Endothelial cell of umbilical vein (primary cell): ENCODE measurements around the gene KIAA1614. TPM values are rescaled to one million over a fixed set of nuclear protein-coding genes. Genes with fewer than 3 reads are reported as not detected.

Experiments
- BruUV-seq: library from RNA; stranded (reverse); fragments of 400-500 nt; replicated peaks from 2 replicates; lab custom pipeline; 2021; lab: Mats Ljungman, UMichigan
- CTCF ChIA-PET: fragments of 300-600, 350-600 bp; sonication (Branson Sonifier 250); formaldehyde crosslinking; loops from one replicate; lab custom pipeline; 2021; ENCODE audit warnings: antibody characterized with exemption, inconsistent platforms; lab: Charles Lee
- POLR2A ChIA-PET: fragments of 300-600, 350-600 bp; sonication (Branson Sonifier 250); formaldehyde crosslinking; loops from one replicate; lab custom pipeline; 2021; ENCODE audit warnings: antibody characterized with exemption, inconsistent platforms; lab: Charles Lee
- DNase-seq: peaks from one replicate; pipeline ENCODE4 v3.0.0-alpha.2; 2011; ENCODE audit warnings: low read depth, low spot score
- FAIRE-seq: peaks from 2 replicates; lab custom pipeline; 2011; peaks lifted over from hg19 to GRCh38; lab: Jason Lieb, UNC
- H2AFZ ChIP-seq: 2 replicates; pipeline ENCODE4 v1.6.0; 2012; ENCODE audit warnings: low read depth, low read length, control low read depth, inconsistent platforms
- H3K27ac ChIP-seq: 2 replicates; pipeline ENCODE4 v1.5.1; 2011; ENCODE audit warnings: low read depth, mild to moderate bottlenecking, control low read depth, low read length, moderate library complexity; ENCODE audit not compliant: insufficient read depth
- H3K27me3 ChIP-seq, 2 experiments: 2 replicates each; pipeline versions ENCODE4 v1.6.0 to v1.6.1; 2011; ENCODE audit warnings: low read length in 2 of 2, mixed read lengths in 1 of 2; ENCODE audit not compliant: control insufficient read depth in 2 of 2, insufficient read depth in 2 of 2
- H3K36me3 ChIP-seq, 2 experiments: 2 replicates in 1 of 2; 3 replicates in 1 of 2; pipeline ENCODE4 v1.5.1; 2011; ENCODE audit warnings: low read length in 2 of 2, mild to moderate bottlenecking in 1 of 2, moderate library complexity in 1 of 2; ENCODE audit not compliant: control insufficient read depth in 2 of 2, insufficient read depth in 2 of 2; ENCODE audit errors: extremely low read depth in 1 of 2
- H3K4me1 ChIP-seq: 3 replicates; pipeline ENCODE4 v1.5.1; 2011; ENCODE audit warnings: mild to moderate bottlenecking, low read length; ENCODE audit not compliant: control insufficient read depth, insufficient read depth; ENCODE audit errors: extremely low read depth
- H3K4me2 ChIP-seq: 2 replicates; pipeline ENCODE4 v1.6.1; 2011; ENCODE audit warnings: low read length, control low read depth, mixed read lengths; ENCODE audit not compliant: insufficient read depth
- H3K4me3 ChIP-seq, 3 experiments: fragments of 200-600 bp in 1 of 3; sonication (generic), shearing (Covaris generic) in 1 of 3; replicated peaks in 1 of 3; 2 replicates each; pipeline ENCODE4 v1.5.1; 2011 to 2016; ENCODE audit warnings: control low read depth in 3 of 3, low read length in 3 of 3, mild to moderate bottlenecking in 2 of 3, inconsistent platforms in 1 of 3, low read depth in 1 of 3, moderate library complexity in 1 of 3; ENCODE audit not compliant: insufficient read depth in 1 of 3
- H3K79me2 ChIP-seq: 2 replicates; pipeline ENCODE4 v1.6.0; 2012; ENCODE audit warnings: low read length, inconsistent platforms; ENCODE audit not compliant: control insufficient read depth, insufficient read depth
- H3K9ac ChIP-seq: replicated peaks from 2 replicates; pipeline ENCODE3; 2011; ENCODE audit warnings: low read length, control low read depth; ENCODE audit not compliant: insufficient read depth; ENCODE audit errors: extremely low read depth
- H3K9me1 ChIP-seq: replicated peaks from 3 replicates; pipeline ENCODE4 v1.6.0; 2011; ENCODE audit warnings: mild to moderate bottlenecking, low read length; ENCODE audit not compliant: control insufficient read depth, insufficient read depth; ENCODE audit errors: extremely low read depth
- H3K9me3 ChIP-seq: replicated peaks from 2 replicates; pipeline ENCODE4 v1.5.1; 2012; ENCODE audit warnings: low read length, inconsistent platforms; ENCODE audit not compliant: control insufficient read depth, insufficient read depth
- H4K20me1 ChIP-seq: replicated peaks from 2 replicates; pipeline ENCODE3; 2011; ENCODE audit warnings: mild to moderate bottlenecking, low read length; ENCODE audit not compliant: control insufficient read depth, insufficient read depth; ENCODE audit errors: extremely low read depth
- CTCF ChIP-seq, 2 donors: IDR thresholded peaks; 1 replicate in 1 of 2; 2 replicates in 1 of 2; pipeline ENCODE4 v1.5.1; 2011; ENCODE audit warnings: low read length in 2 of 2, mild to moderate bottlenecking in 2 of 2, moderate library complexity in 2 of 2, control low read depth in 1 of 2, inconsistent platforms in 1 of 2, low read depth in 1 of 2; ENCODE audit not compliant: insufficient read depth in 1 of 2; ENCODE audit errors: extremely low read depth in 1 of 2
- EZH2 ChIP-seq: IDR thresholded peaks from 2 replicates; pipeline ENCODE4 v1.6.1; 2012; ENCODE audit warnings: borderline replicate concordance, low read depth, mild to moderate bottlenecking, moderate library complexity, low read length, inconsistent platforms; ENCODE audit not compliant: severe bottlenecking
- FOS ChIP-seq: IDR thresholded peaks from 2 replicates; pipeline ENCODE4 v1.6.1; 2011; ENCODE audit warnings: mild to moderate bottlenecking, low read length, moderate library complexity, borderline replicate concordance; ENCODE audit not compliant: insufficient read depth
- GATA2 ChIP-seq: IDR thresholded peaks from 2 replicates; pipeline ENCODE4 v1.7.0; 2011; ENCODE audit warnings: low read depth, mild to moderate bottlenecking, moderate library complexity, mixed read lengths, low read length; ENCODE audit not compliant: insufficient read length, insufficient read depth
- JUN ChIP-seq: IDR thresholded peaks from 2 replicates; pipeline ENCODE4 v1.6.1; 2011; ENCODE audit warnings: borderline replicate concordance, low read depth; ENCODE audit not compliant: insufficient read length, insufficient read depth
- MAX ChIP-seq: IDR thresholded peaks from 2 replicates; pipeline ENCODE4 v1.6.1; 2011; ENCODE audit not compliant: insufficient read depth, insufficient read length
- MYC ChIP-seq: IDR thresholded peaks from one replicate; pipeline ENCODE4 v1.6.1; 2011; ENCODE audit warnings: mild to moderate bottlenecking, low read depth, low read length
- POLR2A ChIP-seq: IDR thresholded peaks from 2 replicates; pipeline ENCODE4 v1.6.1; 2012; ENCODE audit warnings: low read depth, mild to moderate bottlenecking, control low read depth, low read length
- POLR2AphosphoS5 ChIP-seq: IDR thresholded peaks from 2 replicates; pipeline ENCODE4 v1.6.1; 2012; ENCODE audit warnings: low read depth, mild to moderate bottlenecking, control low read depth, low read length, moderate library complexity; ENCODE audit not compliant: insufficient read depth
- dilution Hi-C: fragments of 300-500 bp; cut with MboI; formaldehyde crosslinking; loops from one replicate; pipeline ENCODE4 v1.15.0; 2019; ENCODE audit warnings: low sequenced_read_pairs; ENCODE audit not compliant: extremely low pct_ligation_motif_present
- intact Hi-C: fragments of 100-400 bp; cut with micrococcal nuclease; formaldehyde crosslinking; loops from one replicate; pipeline ENCODE4 v1.10.0; 2022
- polyA plus RNA-seq, 4 experiments: library from polyadenylated mRNA; depleted of rRNA in 3 of 4; stranded (reverse) in 3 of 4; unstranded in 1 of 4; fragments of >200 nt; gene quantifications; 2 replicates each; pipeline versions ENCODE4 v1.2.1 to v1.2.3, GENCODE V29; 2011 to 2012; ENCODE audit warnings: missing spikeins in 1 of 4
- total RNA-seq: library from RNA; stranded (reverse); gene quantifications from 2 replicates; pipeline ENCODE4 v1.2.3, GENCODE V29; 2021

Gene KIAA1614
- total and polyA plus RNA-seq, 2 donors (not counting 3 experiments of a cell fraction or from before 2014, with no cell fraction given): 1.0 to 2.0 TPM

- BruUV-seq: no TSS peak
- Histone ChIP-seq H3K79me2 (no peaks in the 10 kb centered on the region), H3K9ac (no peak overlapping the region), H3K9me1 (no peaks in the 10 kb centered on the region), H3K9me3 (no peaks in the 10 kb centered on the region), H3K4me2 (no peak overlapping the region), H2AFZ (no peak overlapping the region), H3K36me3 (no peaks in the 10 kb centered on the region), H3K27ac (no peak overlapping the region), H3K4me1 (peaks cover 5% of the 10 kb centered on the region), H3K4me3 (no peak overlapping the region), H4K20me1 (no peaks in the 10 kb centered on the region), H3K27me3 (no peaks in the 10 kb centered on the region)
- intact Hi-C loops (no loop called here), dilution Hi-C loops (no loop called here)
- FAIRE-seq (no peak), DNase-seq (no peak)
- TF ChIP-seq POLR2AphosphoS5 (no peak), FOS (no peak), MYC (no peak), EZH2 (no peak), MAX (no peak), JUN (no peak), CTCF (IDR thresholded peaks at IDR 0.05; ENCODE audit: extremely low read depth in 1 of 2, insufficient read depth in 1 of 2, low read depth in 1 of 2, low read length in 2 of 2) (no peak), GATA2 (no peak), POLR2A (no peak)
- ChIA-PET POLR2A (no interaction called here), CTCF (interaction anchor here (0.8 kb wide), 1 partner anchor 401 kb away, joined by 3 read pairs; no protein-coding TSS in a partner anchor)
These were observed 3.5 kb downstream of the KIAA1614 start for GRCh38 chr1:180916012-180916770.
